Progenitor cell of endocrine pancreas (in vitro differentiated cells): ENCODE results near the gene SCFD2. TPM values are rescaled to one million over a fixed set of nuclear protein-coding genes. Genes with fewer than 3 reads are reported as not detected.

ENCODE experiments used
- DNase-seq: peaks from one replicate; pipeline ENCODE4 v3.0.0; 2021; ENCODE audit warnings: low spot score; ENCODE audit not compliant: unreplicated experiment
- H3K27ac Mint-ChIP-seq: 2 replicates; pipeline ENCODE4 v1.8.0; 2021; ENCODE audit warnings: mild to moderate bottlenecking, moderate library complexity, mixed read lengths
- H3K27me3 Mint-ChIP-seq: 2 replicates; pipeline ENCODE4 v1.8.0; 2021; ENCODE audit warnings: mixed read lengths
- H3K36me3 Mint-ChIP-seq: 2 replicates; pipeline ENCODE4 v1.8.0; 2022; ENCODE audit warnings: mixed read lengths; ENCODE audit not compliant: insufficient read depth
- H3K4me1 Mint-ChIP-seq: 2 replicates; pipeline ENCODE4 v1.8.0; 2021; ENCODE audit warnings: low read depth, mixed read lengths
- H3K4me3 Mint-ChIP-seq: 2 replicates; pipeline ENCODE4 v1.8.0; 2021; ENCODE audit warnings: low read depth, mild to moderate bottlenecking, moderate library complexity, mixed read lengths
- H3K9me3 Mint-ChIP-seq: 2 replicates; pipeline ENCODE4 v1.8.0; 2021; ENCODE audit warnings: low read depth, mixed read lengths
- CTCF ChIP-seq: fragments of 200-600 bp; sonication (generic); IDR thresholded peaks from one replicate; pipeline ENCODE4 v1.5.0; 2021; ENCODE audit warnings: antibody characterized with exemption, mild to moderate bottlenecking; ENCODE audit not compliant: unreplicated experiment
- total RNA-seq: library from RNA; stranded (reverse); gene quantifications from 2 replicates; pipeline ENCODE4 v1.2.1, GENCODE V29; 2021

Gene SCFD2
- total RNA-seq, 1 donor from 2014 or later, result 12.5 TPM

- no peak for TF ChIP-seq CTCF
- H3K4me1 Mint-ChIP-seq, result no peaks in the 10 kb centered on the region
- DNase-seq, result no peak
- no peak overlapping the region for H3K4me3 Mint-ChIP-seq
- no peaks in the 10 kb centered on the region for H3K9me3 Mint-ChIP-seq
- H3K27ac Mint-ChIP-seq, result no peak overlapping the region
- H3K27me3 Mint-ChIP-seq, result no peaks in the 10 kb centered on the region
- no peaks in the 10 kb centered on the region for H3K36me3 Mint-ChIP-seq
Observed at GRCh38 chr4:52890521-52890791, 475.4 kb downstream of the SCFD2 start.

GRCh38 chr4:52889778-52890520 is 475.9 kb downstream of the SCFD2 start:
- no peaks in the 10 kb centered on the region for H3K27me3 Mint-ChIP-seq
- H3K4me3 Mint-ChIP-seq, result no peak overlapping the region
- H3K9me3 Mint-ChIP-seq, result no peaks in the 10 kb centered on the region
- no peak overlapping the region for H3K27ac Mint-ChIP-seq
- H3K4me1 Mint-ChIP-seq, result no peaks in the 10 kb centered on the region
- DNase-seq, result no peak
- no peaks in the 10 kb centered on the region for H3K36me3 Mint-ChIP-seq
- no peak for TF ChIP-seq CTCF

GRCh38 chr4:52889354-52889753 is 476.5 kb downstream of the SCFD2 start:
- H3K27ac Mint-ChIP-seq, result no peak overlapping the region
- H3K9me3 Mint-ChIP-seq, result no peaks in the 10 kb centered on the region
- no peaks in the 10 kb centered on the region for H3K4me1 Mint-ChIP-seq
- no peak for TF ChIP-seq CTCF
- DNase-seq, result no peak
- no peak overlapping the region for H3K4me3 Mint-ChIP-seq
- H3K36me3 Mint-ChIP-seq, result no peaks in the 10 kb centered on the region
- H3K27me3 Mint-ChIP-seq, result no peaks in the 10 kb centered on the region

GRCh38 chr4:52884994-52885393 is 480.9 kb downstream of the SCFD2 start:
- peaks cover 8% of the 10 kb centered on the region for H3K4me1 Mint-ChIP-seq
- peaks cover 6% of the 10 kb centered on the region for H3K9me3 Mint-ChIP-seq
- H3K4me3 Mint-ChIP-seq, result no peak overlapping the region
- TF ChIP-seq CTCF, result no peak
- no peak for DNase-seq
- H3K27me3 Mint-ChIP-seq, result peaks cover 9% of the 10 kb centered on the region
- H3K36me3 Mint-ChIP-seq, result peaks cover 2% of the 10 kb centered on the region
- no peak overlapping the region for H3K27ac Mint-ChIP-seq

- Mint-ChIP-seq H3K4me3 (no peak overlapping the region), H3K36me3 (peaks cover 2% of the 10 kb centered on the region), H3K27me3 (peaks cover 9% of the 10 kb centered on the region), H3K27ac (no peak overlapping the region), H3K4me1 (peaks cover 8% of the 10 kb centered on the region), H3K9me3 (peaks cover 6% of the 10 kb centered on the region)
- DNase-seq, result no peak
- no peak for TF ChIP-seq CTCF
Observed at GRCh38 chr4:52883707-52884669, 481.9 kb downstream of the SCFD2 start.
